Measurements from ENCODE around the gene GALNT2.

The GALNT2 gene

GRCh38 chr1:230105754-230106625, 39.0 kb downstream of the GALNT2 start:
- H4K20me1 ChIP-seq (ENCODE audit: insufficient read depth, low read length), result no peaks in the 10 kb centered on the region
- peak overlapping the region; percentile 80 for H3K27ac ChIP-seq (ENCODE audit: low read length)
- peaks cover 77% of the 10 kb centered on the region for H3K4me1 ChIP-seq (ENCODE audit: low read length)

GRCh38 chr1:230107941-230108340, 40.9 kb downstream of the GALNT2 start:
- Histone ChIP-seq H3K9ac (ENCODE audit: low read length) (no peak overlapping the region), H3K79me2 (ENCODE audit: low read length) (peaks cover 88% of the 10 kb centered on the region), H3K9me3 (replicated peaks; ENCODE audit: insufficient read depth, low read length) (no peaks in the 10 kb centered on the region), H3F3A (ENCODE audit: insufficient read depth, low read length) (peaks cover 61% of the 10 kb centered on the region), H3K27me3 (replicated peaks; ENCODE audit: insufficient read depth, low read length) (no peaks in the 10 kb centered on the region), H3K4me3 (ENCODE audit: low read length) (no peak overlapping the region), H3K9me2 (replicated peaks; ENCODE audit: insufficient read depth, low read length) (no peaks in the 10 kb centered on the region), H3K36me3 (replicated peaks; ENCODE audit: insufficient read depth, low read length) (no peaks in the 10 kb centered on the region), H3K4me1 (ENCODE audit: low read length) (peaks cover 90% of the 10 kb centered on the region), H2AFZ (ENCODE audit: low read length) (no peak overlapping the region), H3K27ac (ENCODE audit: low read length) (no peak overlapping the region), H3K4me2 (ENCODE audit: low read depth, low read length) (no peak overlapping the region), H4K20me1 (ENCODE audit: insufficient read depth, low read length) (no peaks in the 10 kb centered on the region)
- DNase-seq, result no peak
- TF ChIP-seq EZH2phosphoT487 (IDR thresholded peaks at IDR 0.05; ENCODE audit: low read length) (no peak), CTCF (IDR thresholded peaks at IDR 0.05; ENCODE audit: low read length) (no peak), EZH2 (optimal IDR thresholded peaks at IDR 0.05; ENCODE audit: low read depth, low read length) (no peak)

More at GRCh38 chr1:230105754-230106625, 39.0 kb downstream of the GALNT2 start:
- Histone ChIP-seq H3K9me3 (replicated peaks; ENCODE audit: insufficient read depth, low read length) (no peaks in the 10 kb centered on the region), H3K4me3 (ENCODE audit: low read length) (peak overlapping the region; percentile 33; the same call in 1 of the 2 replicates), H3K4me2 (ENCODE audit: low read depth, low read length) (peak overlapping the region; percentile 80), H3F3A (ENCODE audit: insufficient read depth, low read length) (peaks cover 61% of the 10 kb centered on the region), H3K36me3 (replicated peaks; ENCODE audit: insufficient read depth, low read length) (no peaks in the 10 kb centered on the region), H3K9me2 (replicated peaks; ENCODE audit: insufficient read depth, low read length) (no peaks in the 10 kb centered on the region), H3K27me3 (replicated peaks; ENCODE audit: insufficient read depth, low read length) (no peaks in the 10 kb centered on the region), H3K79me2 (ENCODE audit: low read length) (peaks cover 88% of the 10 kb centered on the region), H2AFZ (ENCODE audit: low read length) (no peak overlapping the region), H3K9ac (ENCODE audit: low read length) (peak overlapping the region; percentile 9)
- DNase-seq, result peak; percentile 34
- no peak for TF ChIP-seq CTCF (IDR thresholded peaks at IDR 0.05; ENCODE audit: low read length)
- TF ChIP-seq EZH2phosphoT487 (IDR thresholded peaks at IDR 0.05; ENCODE audit: low read length), result no peak
- no peak for TF ChIP-seq EZH2 (optimal IDR thresholded peaks at IDR 0.05; ENCODE audit: low read depth, low read length)

- no peak overlapping the region for H2AFZ ChIP-seq (ENCODE audit: low read length)
- no peaks in the 10 kb centered on the region for H3K27me3 ChIP-seq (replicated peaks; ENCODE audit: insufficient read depth, low read length)
- no peak for DNase-seq
- H3K9me3 ChIP-seq (replicated peaks; ENCODE audit: insufficient read depth, low read length), result no peaks in the 10 kb centered on the region
- no peaks in the 10 kb centered on the region for H3K9me2 ChIP-seq (replicated peaks; ENCODE audit: insufficient read depth, low read length)
- peak overlapping the region; percentile 93 for H3K27ac ChIP-seq (ENCODE audit: low read length)
- H3K4me2 ChIP-seq (ENCODE audit: low read depth, low read length), result peak overlapping the region; percentile 70; the same call in 1 of the 2 replicates
- peaks cover 90% of the 10 kb centered on the region for H3K79me2 ChIP-seq (ENCODE audit: low read length)
- peaks cover 86% of the 10 kb centered on the region for H3K4me1 ChIP-seq (ENCODE audit: low read length)
- TF ChIP-seq CTCF (IDR thresholded peaks at IDR 0.05; ENCODE audit: low read length) (no peak), EZH2 (optimal IDR thresholded peaks at IDR 0.05; ENCODE audit: low read depth, low read length) (no peak), EZH2phosphoT487 (IDR thresholded peaks at IDR 0.05; ENCODE audit: low read length) (no peak)
- H3F3A ChIP-seq (ENCODE audit: insufficient read depth, low read length), result peaks cover 54% of the 10 kb centered on the region
- no peaks in the 10 kb centered on the region for H3K36me3 ChIP-seq (replicated peaks; ENCODE audit: insufficient read depth, low read length)
- no peak overlapping the region for H3K4me3 ChIP-seq (ENCODE audit: low read length)
- H4K20me1 ChIP-seq (ENCODE audit: insufficient read depth, low read length), result no peaks in the 10 kb centered on the region
- H3K9ac ChIP-seq (ENCODE audit: low read length), result no peak overlapping the region
Observed at GRCh38 chr1:230108580-230108979, 41.5 kb downstream of the GALNT2 start.

Measured in MM.1S (cell line).